Spleen (tissue), 7 donors: ENCODE results near the gene CACNA2D3.

Source experiments
- CTCF ChIP-seq, 11 experiments: fragments of 200-600 bp in 7 of 11; fragments of 450-650 bp in 4 of 11; sonication (generic) in 4 of 11; IDR thresholded peaks in 8 of 11; conservative IDR thresholded peaks in 3 of 11; 1 replicate in 7 of 11; 2 replicates in 4 of 11; pipeline versions ENCODE4 v1.4.0 to v1.8.0; 2016 to 2021; ENCODE audit warnings: antibody characterized with exemption in 11 of 11, inconsistent platforms in 4 of 11, mild to moderate bottlenecking in 1 of 11
- POLR2AphosphoS5 ChIP-seq, 3 donors: sonication (generic); formaldehyde crosslinking; IDR thresholded peaks; one replicate each; pipeline ENCODE4 v1.5.1; 2017; ENCODE audit warnings: antibody characterized with exemption in 3 of 3
- donor health status: DM: no; HTN: no; CAD: no; lungs with moderate emphysema.
- donor health status: DM: no; HTN: no; CAD: no.
- donor health status: DM: no; HTN: no; CAD: no.

GRCh38 chr3:55119268-55119667 lies 996.9 kb downstream of the CACNA2D3 start:
- TF ChIP-seq POLR2AphosphoS5 (IDR thresholded peaks at IDR 0.05) (no peak), CTCF (IDR thresholded peaks at IDR 0.05 in 8 of 11, conservative IDR thresholded peaks at IDR 0.05 in 3 of 11) (no peak)
